K562 (cell line): ENCODE measurements around the gene MCL1. TPM values are rescaled to one million over a fixed set of nuclear protein-coding genes. Genes with fewer than 3 reads are reported as not detected.
A peak's percentile ranks its signal among the peaks of the same experiment; 100 is the strongest.

Experiments
- DDX20 ChIP-seq: fragments of 450-650 bp; IDR thresholded peaks from 2 replicates; pipeline ENCODE4 v1.6.1; 2016; ENCODE audit warnings: missing genetic modification characterization, low read depth, mild to moderate bottlenecking, missing compliant biosample characterization, moderate library complexity
- EGR1 ChIP-seq: fragments of 450-650 bp; conservative IDR thresholded peaks from 2 replicates; pipeline ENCODE4 v1.6.1; 2017; ENCODE audit warnings: mild to moderate bottlenecking
- ETS2 ChIP-seq: IDR thresholded peaks from 2 replicates; pipeline ENCODE4 v1.6.1; 2016; ENCODE audit warnings: borderline replicate concordance, missing genetic modification characterization, mild to moderate bottlenecking, moderate library complexity, missing compliant biosample characterization; ENCODE audit not compliant: poor library complexity, severe bottlenecking
- MAZ ChIP-seq, 2 experiments: fragments of 450-650 bp in 1 of 2; sonication (generic) in 1 of 2; formaldehyde crosslinking; IDR thresholded peaks in 1 of 2; conservative IDR thresholded peaks in 1 of 2; 2 replicates each; pipeline versions ENCODE4 v1.4.0 to v1.5.0; 2020; ENCODE audit warnings: mild to moderate bottlenecking in 1 of 2, missing genetic modification reagents in 1 of 2
- MXD1 ChIP-seq: fragments of 250-450 bp; sonication (Bioruptor Pico); IDR thresholded peaks from 2 replicates; pipeline ENCODE4 v1.8.0; 2021; ENCODE audit warnings: borderline replicate concordance, mild to moderate bottlenecking, moderate library complexity; ENCODE audit not compliant: poor library complexity, severe bottlenecking
- POLR2H ChIP-seq: IDR thresholded peaks from 2 replicates; pipeline ENCODE4 v1.6.1; 2016; ENCODE audit warnings: missing genetic modification characterization, low read depth, mild to moderate bottlenecking, control low read depth, missing compliant biosample characterization, moderate library complexity
- PRDM10 ChIP-seq: fragments of 450-650 bp; IDR thresholded peaks from 2 replicates; pipeline ENCODE4 v1.6.1; 2018; ENCODE audit not compliant: partially characterized antibody
- SNIP1 ChIP-seq: fragments of 450-650 bp; IDR thresholded peaks from 2 replicates; pipeline ENCODE4 v1.7.1; 2017; ENCODE audit warnings: low read depth, mild to moderate bottlenecking
- SREBF2 ChIP-seq: sonication (generic); formaldehyde crosslinking; IDR thresholded peaks from 2 replicates; pipeline ENCODE4 v1.4.0; 2020; ENCODE audit warnings: mild to moderate bottlenecking, missing genetic modification reagents
- THRA ChIP-seq: fragments of 450-650 bp; IDR thresholded peaks from 2 replicates; pipeline ENCODE4 v1.6.1; 2017; ENCODE audit warnings: mild to moderate bottlenecking, moderate library complexity
- TRIM25 ChIP-seq: fragments of 450-650 bp; IDR thresholded peaks from 2 replicates; pipeline ENCODE4 v1.7.0; 2016; ENCODE audit warnings: borderline replicate concordance
- ZFX ChIP-seq: sonication (generic); formaldehyde crosslinking; IDR thresholded peaks from 2 replicates; pipeline ENCODE4 v1.8.0; 2022; ENCODE audit warnings: mild to moderate bottlenecking, missing genetic modification reagents, moderate library complexity
- ZMIZ1 ChIP-seq, 2 experiments: fragments of 150-350 bp in 1 of 2; IDR thresholded peaks; 2 replicates each; pipeline ENCODE4 v1.6.1; 2012 to 2016; ENCODE audit warnings: low read depth in 2 of 2, low read length in 2 of 2, mild to moderate bottlenecking in 1 of 2, moderate library complexity in 1 of 2
- ZSCAN32 ChIP-seq: fragments of 450-650 bp; formaldehyde crosslinking; IDR thresholded peaks from 2 replicates; pipeline ENCODE4 v1.4.0; 2020; ENCODE audit warnings: mild to moderate bottlenecking, moderate library complexity
- polyA plus RNA-seq, 8 experiments: library from polyadenylated mRNA; depleted of rRNA in 4 of 8; stranded (reverse) in 5 of 8; unstranded in 3 of 8; fragments of >200 nt; fragmentation: Nextera tagmentation in 2 of 8; fragmentation: Illumina TruSeq in 1 of 8; extraction: Ambion mirVana in 2 of 8; extraction: Trizol in 1 of 8; gene quantifications; 2 replicates each; pipeline versions ENCODE4 v1.2.1 to v1.2.3, GENCODE V29; 2011 to 2014; ENCODE audit warnings: inconsistent platforms in 1 of 8, missing spikeins in 1 of 8
- total RNA-seq, 7 experiments: library from RNA; depleted of rRNA in 6 of 7; stranded (reverse); fragments of >200 nt in 6 of 7; fragmentation: Illumina TruSeq in 2 of 7; extraction: Trizol in 2 of 7; gene quantifications; 2 replicates each; pipeline versions ENCODE4 v1.2.1 to v1.2.3, GENCODE V29; 2011 to 2021; ENCODE audit warnings: low replicate concordance in 1 of 7

The MCL1 gene
- total and polyA plus RNA-seq, 9 of the 15 experiments (the other 6 are each of a cell fraction or from before 2014, with no cell fraction given) = 27.1 to 224 (median 138) TPM

GRCh38 chr1:150545486-150546032 is 33.9 kb downstream of the MCL1 start (continued):
- TF ChIP-seq TRIM25 (no peak), ZFX (0 out of 2 replicates have a peak, but pooled peaks have one; percentile 15), ZSCAN32 (CRISPR knock-in tag) (no peak), ZMIZ1 (IDR thresholded peaks at IDR 0.05; ENCODE audit: low read depth in 2 of 2, low read length in 2 of 2) (peak in 1 of 2 experiments; percentile 97; a peak in 2 of 4 replicates), POLR2H (tag) (0 out of 2 replicates have a peak, but pooled peaks have one; percentile 37), PRDM10 (peak; percentile 58), EGR1 (peak; percentile 77), MAZ (CRISPR knock-in tag; conservative IDR thresholded peaks at IDR 0.05 in 1 of 2, IDR thresholded peaks at IDR 0.05 in 1 of 2) (peak in 1 of 2 experiments; percentile 70; a peak in 1 of 4 replicates), SNIP1 (no peak), MXD1 (no peak), SREBF2 (CRISPR knock-in tag) (no peak), ETS2 (tag) (no peak), DDX20 (tag) (no peak), THRA (no peak)
